Gastroesophageal sphincter (tissue), 3 donors: Measurements from ENCODE around the gene DNAH9.

Experiments
- CTCF ChIP-seq, 4 experiments: fragments of 200-600 bp in 2 of 4; fragments of 450-650 bp in 2 of 4; sonication (generic) in 1 of 4; IDR thresholded peaks; one replicate each; pipeline ENCODE4 v1.5.1; 2017 to 2019; ENCODE audit warnings: antibody characterized with exemption in 4 of 4, mild to moderate bottlenecking in 2 of 4, moderate library complexity in 2 of 4
- POLR2AphosphoS5 ChIP-seq: sonication (generic); formaldehyde crosslinking; IDR thresholded peaks from one replicate; pipeline ENCODE4 v1.6.1; 2017; ENCODE audit warnings: antibody characterized with exemption

- TF ChIP-seq CTCF (IDR thresholded peaks at IDR 0.05) (no peak), POLR2AphosphoS5 (no peak)
Observed at GRCh38 chr17:11701911-11702310, 103.6 kb downstream of the DNAH9 start.
